NCI-H345 treated with DMSO at 0.1 percent for 48 hours (cell line): ENCODE data around the gene ADAMTS2.
"Not testable (repeated sequence)": the region's sequence is repeated elsewhere in the genome, so short reads cannot be mapped to it uniquely, and the experiment has no call there.

Source experiments
- DNase-seq: peaks from one replicate; lab custom pipeline; 2025; ENCODE audit not compliant: unreplicated experiment; lab: John Stamatoyannopoulos, UW

The ADAMTS2 gene

GRCh38 chr5:179326122-179326927, 18.9 kb downstream of the ADAMTS2 start:
- DNase-seq = no peak

- no peak for DNase-seq
These were observed 19.8 kb downstream of the ADAMTS2 start for GRCh38 chr5:179325296-179326031.

GRCh38 chr5:179324760-179325295, 20.4 kb downstream of the ADAMTS2 start:
- DNase-seq = no peak

GRCh38 chr5:179324316-179324715, 20.9 kb downstream of the ADAMTS2 start:
- not testable (repeated sequence) for DNase-seq

- DNase-seq = no peak
These were observed 22.0 kb downstream of the ADAMTS2 start for GRCh38 chr5:179323026-179323870.

- DNase-seq = no peak
These were observed 22.9 kb downstream of the ADAMTS2 start for GRCh38 chr5:179322071-179323025.

- DNase-seq = no peak
These were observed 23.9 kb downstream of the ADAMTS2 start for GRCh38 chr5:179321206-179321987.

- DNase-seq = no peak
These were observed 25.4 kb downstream of the ADAMTS2 start for GRCh38 chr5:179319741-179320281.

- no peak for DNase-seq
These were observed 26.1 kb downstream of the ADAMTS2 start for GRCh38 chr5:179319123-179319522.

- no peak for DNase-seq
These were observed 26.9 kb downstream of the ADAMTS2 start for GRCh38 chr5:179318221-179318955.

GRCh38 chr5:179317411-179318220, 27.6 kb downstream of the ADAMTS2 start:
- DNase-seq = no peak

GRCh38 chr5:179316982-179317381, 28.3 kb downstream of the ADAMTS2 start:
- no peak for DNase-seq

GRCh38 chr5:179316111-179316551, 29.1 kb downstream of the ADAMTS2 start:
- DNase-seq = no peak

GRCh38 chr5:179315356-179315890, 29.8 kb downstream of the ADAMTS2 start:
- DNase-seq = no peak

GRCh38 chr5:179314606-179315355, 30.5 kb downstream of the ADAMTS2 start:
- no peak for DNase-seq

- DNase-seq = no peak
These were observed 31.3 kb downstream of the ADAMTS2 start for GRCh38 chr5:179313849-179314521.
